Measurements from ENCODE around the gene GIMAP8. TPM values are rescaled to one million over a fixed set of nuclear protein-coding genes. Genes with fewer than 3 reads are reported as not detected.

GIMAP8 gene
- total and polyA plus RNA-seq, 4 donors: 14.4 to 25.0 (median 22.0) TPM

DNA sequence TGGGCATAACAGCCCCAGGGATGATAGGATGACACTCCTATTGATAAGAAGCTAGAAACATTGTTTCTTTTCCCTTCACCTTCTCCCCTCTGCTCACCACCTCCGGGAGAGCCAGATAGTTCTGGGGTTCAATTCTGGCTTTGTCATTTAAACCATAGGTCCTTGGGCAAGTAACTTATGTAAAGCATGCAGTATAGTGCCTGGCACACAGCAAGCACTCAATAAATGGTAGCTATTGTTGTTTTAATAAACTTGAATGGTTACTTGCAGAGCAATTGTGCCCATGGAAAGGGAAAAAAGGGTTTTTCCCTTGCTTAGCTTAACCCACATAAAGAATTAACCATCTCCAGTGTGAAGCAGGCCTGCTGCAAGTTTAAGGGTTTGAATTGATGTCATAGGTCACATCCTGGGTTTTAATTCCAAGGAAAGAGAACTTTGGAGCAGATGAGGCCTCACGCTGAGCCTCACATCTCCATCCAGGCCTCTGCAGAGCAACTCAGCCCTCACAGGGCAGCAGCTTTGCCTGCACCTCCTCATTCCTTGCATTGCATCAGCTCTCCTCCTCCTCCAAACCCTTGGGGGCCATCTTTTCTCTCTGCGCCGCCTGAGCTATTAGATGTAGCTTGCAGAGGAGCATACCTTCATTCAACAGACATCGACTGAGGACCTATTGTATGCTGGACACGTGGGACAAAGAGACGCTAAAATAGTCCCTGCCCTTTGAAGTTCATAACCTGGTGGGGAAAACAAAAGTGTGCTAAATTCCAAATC, 48.4 kb upstream of the GIMAP8 start:
- no peak for DNase-seq
- no peak for ATAC-seq (ENCODE audit: insufficient read depth, low FRiP score)
- Histone ChIP-seq H3K9me3 (ENCODE audit: control insufficient read depth in 4 of 4, insufficient read depth in 3 of 4, low read length in 3 of 4) (no peaks in the 10 kb centered on the region), H3K27ac (ENCODE audit: low read depth in 1 of 2, low read length in 1 of 2) (no peak overlapping the region), H3K27me3 (ENCODE audit: control insufficient read depth in 3 of 3, insufficient read depth in 3 of 3, low read length in 2 of 3) (no peaks in the 10 kb centered on the region), H3K36me3 (ENCODE audit: control insufficient read depth in 4 of 4, insufficient read depth in 4 of 4, low read length in 4 of 4) (peaks cover 4 to 14% (median 9%) of the 10 kb centered on the region in 4 donors), H3K9ac (ENCODE audit: insufficient read depth in 1 of 2, low read length in 2 of 2) (no peak overlapping the region), H3K4me1 (ENCODE audit: control insufficient read depth in 5 of 5, insufficient read depth in 5 of 5, low read length in 5 of 5) (peaks cover 3 to 24% (median 7%) of the 10 kb centered on the region in 5 donors), H3K4me3 (no peak overlapping the region)
- WGBS, 2 donors: 85 to 96% methylated on average over 7 of the region's 7 CpGs
- TF ChIP-seq, protein P1, sequence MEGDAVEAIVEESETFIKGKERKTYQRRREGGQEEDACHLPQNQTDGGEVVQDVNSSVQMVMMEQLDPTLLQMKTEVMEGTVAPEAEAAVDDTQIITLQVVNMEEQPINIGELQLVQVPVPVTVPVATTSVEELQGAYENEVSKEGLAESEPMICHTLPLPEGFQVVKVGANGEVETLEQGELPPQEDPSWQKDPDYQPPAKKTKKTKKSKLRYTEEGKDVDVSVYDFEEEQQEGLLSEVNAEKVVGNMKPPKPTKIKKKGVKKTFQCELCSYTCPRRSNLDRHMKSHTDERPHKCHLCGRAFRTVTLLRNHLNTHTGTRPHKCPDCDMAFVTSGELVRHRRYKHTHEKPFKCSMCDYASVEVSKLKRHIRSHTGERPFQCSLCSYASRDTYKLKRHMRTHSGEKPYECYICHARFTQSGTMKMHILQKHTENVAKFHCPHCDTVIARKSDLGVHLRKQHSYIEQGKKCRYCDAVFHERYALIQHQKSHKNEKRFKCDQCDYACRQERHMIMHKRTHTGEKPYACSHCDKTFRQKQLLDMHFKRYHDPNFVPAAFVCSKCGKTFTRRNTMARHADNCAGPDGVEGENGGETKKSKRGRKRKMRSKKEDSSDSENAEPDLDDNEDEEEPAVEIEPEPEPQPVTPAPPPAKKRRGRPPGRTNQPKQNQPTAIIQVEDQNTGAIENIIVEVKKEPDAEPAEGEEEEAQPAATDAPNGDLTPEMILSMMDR (IDR thresholded peaks at IDR 0.05; ENCODE audit: control extremely low read depth, extremely low read depth): no peak

DNA sequence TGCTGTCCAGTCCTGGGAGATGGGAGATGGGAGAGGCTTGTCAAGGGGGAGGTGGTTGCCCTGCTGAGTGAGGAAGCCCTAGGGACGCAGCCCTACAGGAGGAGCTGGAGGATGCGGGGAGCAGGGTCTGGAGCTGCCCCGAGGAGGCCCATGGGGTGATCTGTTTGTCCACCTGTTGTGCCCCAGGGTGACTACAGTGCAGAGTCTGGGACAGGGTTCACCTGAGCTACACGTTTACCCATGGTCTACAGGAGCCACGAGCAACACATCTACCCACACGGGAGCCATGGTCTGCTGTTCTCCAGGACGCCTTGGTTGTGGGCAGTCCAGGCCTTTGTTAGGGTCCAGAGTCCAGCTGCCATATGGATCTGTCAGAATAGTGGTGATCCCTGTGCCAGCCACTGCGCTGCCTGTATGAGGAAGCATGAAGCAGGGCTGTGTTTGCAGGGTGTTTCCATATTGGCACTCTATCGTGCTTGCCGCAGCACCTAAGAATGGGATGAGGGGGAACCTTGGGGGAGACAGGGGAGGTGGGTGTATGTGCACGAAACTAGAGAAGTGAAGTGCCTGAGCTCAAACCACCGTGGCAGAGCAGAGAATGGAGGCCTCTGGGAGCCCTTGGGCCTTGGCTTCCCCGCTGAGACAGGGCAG, 47.6 kb upstream of the GIMAP8 start:
- H3K9me3 ChIP-seq (ENCODE audit: control insufficient read depth in 4 of 4, insufficient read depth in 3 of 4, low read length in 3 of 4): no peaks in the 10 kb centered on the region
- no peak for ATAC-seq (ENCODE audit: insufficient read depth, low FRiP score)
- no peak overlapping the region for H3K27ac ChIP-seq (ENCODE audit: low read depth in 1 of 2, low read length in 1 of 2)
- WGBS, 2 donors: 90 to 96% methylated on average over 13 of the region's 13 CpGs
- peaks cover 3 to 25% (median 7%) of the 10 kb centered on the region in 5 donors for H3K4me1 ChIP-seq (ENCODE audit: control insufficient read depth in 5 of 5, insufficient read depth in 5 of 5, low read length in 5 of 5)
- TF ChIP-seq, protein P1 (IDR thresholded peaks at IDR 0.05; ENCODE audit: control extremely low read depth, extremely low read depth): no peak
- DNase-seq: no peak
- no peak overlapping the region for H3K4me3 ChIP-seq
- no peaks in the 10 kb centered on the region for H3K27me3 ChIP-seq (ENCODE audit: control insufficient read depth in 3 of 3, insufficient read depth in 3 of 3, low read length in 2 of 3)
- no peak overlapping the region for H3K9ac ChIP-seq (ENCODE audit: insufficient read depth in 1 of 2, low read length in 2 of 2)
- peaks cover 0 to 12% (median 5%) of the 10 kb centered on the region in 4 donors for H3K36me3 ChIP-seq (ENCODE audit: control insufficient read depth in 4 of 4, insufficient read depth in 4 of 4, low read length in 4 of 4)

DNA sequence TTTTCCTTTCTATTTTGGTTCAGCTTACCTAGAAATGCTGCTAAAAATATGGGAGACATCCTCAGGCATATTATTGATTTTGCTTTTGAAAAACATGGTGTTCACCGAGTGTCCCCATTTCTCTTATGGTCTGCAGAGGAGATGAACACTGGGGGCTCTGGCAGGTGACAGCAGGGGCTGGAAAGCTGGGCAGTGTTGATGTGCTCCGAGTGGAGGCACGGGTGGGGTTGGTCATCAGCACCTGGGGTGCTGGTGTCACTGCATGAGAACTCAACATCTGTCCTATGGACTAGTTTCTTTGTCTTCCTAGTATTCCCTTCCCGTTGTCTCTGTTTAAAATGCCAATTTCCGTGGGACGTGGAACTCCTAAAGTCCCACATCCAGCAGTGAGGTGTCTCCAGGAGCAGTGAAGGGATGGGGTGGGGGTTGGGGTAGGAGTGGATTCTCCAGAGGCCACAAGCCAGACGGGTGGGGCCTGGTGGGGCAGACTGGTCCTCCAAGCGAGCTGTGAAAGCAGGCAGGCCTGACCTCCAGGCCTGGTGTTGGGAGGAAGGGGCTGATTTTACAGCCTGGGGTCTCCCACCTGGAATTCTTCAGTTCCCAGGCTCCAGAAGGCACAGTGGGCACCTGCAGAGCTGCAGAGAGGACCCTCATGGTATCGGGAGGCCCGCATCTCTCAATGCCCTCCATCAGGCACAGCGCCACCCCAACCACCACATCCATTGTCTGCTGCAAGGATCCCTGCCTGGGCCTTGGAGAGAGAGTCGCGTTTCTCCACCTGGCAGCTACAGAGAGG, 46.9 kb upstream of the GIMAP8 start:
- Histone ChIP-seq H3K27ac (ENCODE audit: low read depth in 1 of 2, low read length in 1 of 2) (peak overlapping the region in 1 of 2 donors; percentile 21), H3K9me3 (ENCODE audit: control insufficient read depth in 4 of 4, insufficient read depth in 3 of 4, low read length in 3 of 4) (no peaks in the 10 kb centered on the region), H3K9ac (ENCODE audit: insufficient read depth in 1 of 2, low read length in 2 of 2) (peak overlapping the region; percentile 8 to 38), H3K27me3 (ENCODE audit: control insufficient read depth in 3 of 3, insufficient read depth in 3 of 3, low read length in 2 of 3) (no peaks in the 10 kb centered on the region), H3K4me3 (no peak overlapping the region), H3K36me3 (ENCODE audit: control insufficient read depth in 4 of 4, insufficient read depth in 4 of 4, low read length in 4 of 4) (peaks cover 0 to 4% (median 4%) of the 10 kb centered on the region in 4 donors), H3K4me1 (ENCODE audit: control insufficient read depth in 5 of 5, insufficient read depth in 5 of 5, low read length in 5 of 5) (peaks cover 3 to 25% (median 7%) of the 10 kb centered on the region in 5 donors)
- ATAC-seq (ENCODE audit: insufficient read depth, low FRiP score) (no peak), DNase-seq (no peak)
- 89 to 93% methylated on average over 13 of the region's 13 CpGs for WGBS, 2 donors
- TF ChIP-seq, protein P1 (IDR thresholded peaks at IDR 0.05; ENCODE audit: control extremely low read depth, extremely low read depth): no peak

All from lung (tissue), 12 donors.